Activated CD8-positive, alpha-beta memory T cell treated with anti-CD3 and anti-CD28 coated beads, Interleukin-2, amount 50 U/mL, for 48 hours (primary cell): ENCODE data around the gene KRT13.

ENCODE experiments used
- DNase-seq: peaks from one replicate; pipeline ENCODE4 v3.0.0-alpha.2; 2020

KRT13 gene

DNA sequence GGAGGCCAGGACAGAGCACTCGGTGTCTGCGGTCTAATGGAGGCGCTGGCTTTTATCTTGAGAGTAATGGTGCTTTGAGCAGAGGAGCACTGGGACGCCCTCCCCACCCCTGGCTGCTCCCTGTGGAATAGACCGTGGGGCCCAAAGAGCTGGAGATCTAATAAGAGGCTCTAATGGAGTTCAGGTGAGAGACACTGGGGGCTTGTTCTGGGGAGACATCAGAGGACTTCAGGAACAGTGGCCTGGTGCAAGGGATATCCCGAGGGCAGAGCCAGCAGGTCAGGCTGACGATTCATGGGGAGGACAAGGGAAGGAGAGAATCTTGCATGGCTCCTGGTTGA is 32.2 kb upstream of the KRT13 start:
- DNase-seq = no peak

DNA sequence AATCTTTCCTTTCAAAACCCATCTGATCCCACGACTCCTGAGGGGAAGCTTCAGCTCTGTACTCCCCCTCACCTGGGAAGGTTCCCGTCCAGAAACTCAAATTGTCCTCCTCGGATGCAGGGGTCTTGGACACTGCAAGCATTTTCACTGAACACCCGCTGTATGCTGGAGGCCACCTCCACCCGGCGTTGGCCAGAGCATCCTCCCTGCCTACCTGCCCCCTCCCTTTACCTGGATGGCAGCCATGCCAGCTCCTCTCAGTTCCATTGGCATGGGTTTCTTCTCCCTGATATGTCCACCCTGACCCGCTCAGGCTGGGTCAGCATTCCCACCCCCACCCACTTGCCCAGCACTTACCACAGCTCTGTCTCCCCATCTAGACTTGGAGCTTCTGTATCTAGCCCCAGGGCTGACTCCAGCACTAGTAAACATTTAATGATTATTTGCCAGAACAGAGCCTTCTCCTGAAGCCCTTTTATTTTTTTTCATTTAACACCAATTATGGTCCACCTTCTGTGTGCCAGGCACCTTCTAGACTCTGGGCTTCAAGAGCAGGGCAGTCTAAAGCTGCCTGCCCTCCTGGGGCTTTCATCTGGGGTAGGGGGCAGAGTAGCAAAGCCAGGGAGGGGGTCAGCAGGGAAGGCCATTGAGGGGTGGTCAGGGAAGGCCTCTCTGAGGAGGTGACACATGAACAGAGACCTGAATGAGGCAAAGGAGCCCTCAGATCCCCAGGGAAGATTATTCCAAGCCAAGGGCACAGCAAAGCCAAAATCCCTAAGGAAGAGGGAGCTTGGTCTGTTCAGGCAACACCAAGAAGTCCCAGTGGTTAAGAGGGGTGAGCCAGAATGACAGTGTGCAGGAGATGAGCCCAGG is 31.6 kb upstream of the KRT13 start:
- no peak for DNase-seq

DNA sequence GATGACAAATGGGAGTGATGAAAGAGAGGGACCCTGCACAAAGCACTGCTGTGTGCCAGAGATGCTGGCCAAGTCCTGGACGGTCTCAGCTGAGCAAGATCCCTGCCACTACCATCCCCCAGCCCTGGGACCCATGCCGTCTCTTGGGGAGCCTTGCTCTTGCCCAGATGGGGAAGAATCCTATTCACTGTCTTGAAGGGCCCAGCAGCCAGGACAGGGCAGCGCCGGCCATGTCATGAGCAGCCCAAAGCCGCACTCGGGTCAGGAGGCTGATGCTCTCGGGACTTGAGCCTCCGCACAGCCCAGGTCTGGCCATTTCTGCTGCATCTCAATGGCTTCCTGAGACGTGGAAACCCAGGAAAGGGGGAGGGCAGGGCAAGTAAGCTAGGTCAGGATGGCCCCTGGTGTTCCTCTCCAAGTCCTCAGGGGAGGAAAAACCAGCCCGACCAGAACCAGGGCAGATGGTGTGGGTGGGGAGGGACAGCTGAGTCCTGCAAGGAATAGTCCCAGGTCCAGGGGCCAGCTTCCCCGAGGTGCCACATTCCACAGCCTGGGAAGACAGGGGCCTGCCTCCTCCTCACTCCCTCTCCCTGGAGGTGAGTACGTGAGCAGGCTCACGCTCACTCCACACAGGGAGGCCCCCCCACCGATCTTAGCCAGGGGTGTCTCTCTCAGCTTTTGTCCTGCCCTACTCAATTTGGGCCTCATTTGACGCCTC is 30.5 kb upstream of the KRT13 start:
- DNase-seq = no peak

DNA sequence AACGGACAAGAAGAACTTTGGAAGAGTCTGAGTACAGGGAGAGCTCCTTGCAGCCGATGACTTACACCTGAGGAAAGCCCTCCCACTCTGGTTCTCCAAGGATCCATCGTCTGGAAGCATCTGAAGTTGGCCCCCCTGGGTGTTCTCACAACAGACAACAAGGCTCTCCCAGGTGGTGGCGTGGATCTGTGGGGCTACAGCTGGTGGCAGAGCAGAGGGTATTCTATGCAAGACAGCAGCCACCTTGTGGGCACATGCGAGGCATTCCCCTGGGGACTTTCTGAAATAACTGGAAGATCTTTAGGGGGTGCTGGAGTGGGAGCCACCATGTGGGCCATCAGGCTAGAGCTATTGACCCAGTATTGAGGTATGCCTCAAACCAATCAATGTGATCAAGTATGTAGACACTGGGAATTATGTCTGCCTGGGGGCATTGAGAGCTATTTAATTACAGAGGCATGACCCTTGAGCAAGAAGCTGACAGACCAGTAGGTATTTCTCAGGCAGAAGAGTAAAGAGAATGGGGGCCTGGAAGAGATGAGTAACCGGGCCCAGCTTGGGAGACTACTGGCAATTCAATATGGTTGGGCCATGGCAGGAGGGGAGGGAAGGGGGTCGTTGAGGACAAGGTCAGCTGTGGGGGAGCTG is 29.6 kb upstream of the KRT13 start:
- no peak for DNase-seq

DNA sequence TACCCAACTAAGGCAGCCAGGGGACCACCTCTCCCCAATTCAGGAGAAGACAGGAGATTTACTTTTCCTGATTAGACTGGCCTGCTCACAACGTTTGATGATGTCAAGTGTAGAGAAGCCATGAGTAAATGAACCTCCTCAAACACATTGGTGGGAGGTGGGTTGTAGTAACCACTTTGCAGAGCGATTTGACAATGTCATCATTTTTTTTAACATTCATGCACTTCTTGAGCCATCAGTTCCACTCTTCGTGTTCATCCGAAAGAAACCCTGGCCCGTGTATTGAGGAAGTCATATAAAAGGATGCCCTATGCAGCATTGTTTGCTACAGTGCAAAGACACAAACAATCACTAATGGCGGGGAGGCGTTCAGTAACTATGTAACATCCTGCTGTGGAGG is 28.2 kb upstream of the KRT13 start:
- no peak for DNase-seq

DNA sequence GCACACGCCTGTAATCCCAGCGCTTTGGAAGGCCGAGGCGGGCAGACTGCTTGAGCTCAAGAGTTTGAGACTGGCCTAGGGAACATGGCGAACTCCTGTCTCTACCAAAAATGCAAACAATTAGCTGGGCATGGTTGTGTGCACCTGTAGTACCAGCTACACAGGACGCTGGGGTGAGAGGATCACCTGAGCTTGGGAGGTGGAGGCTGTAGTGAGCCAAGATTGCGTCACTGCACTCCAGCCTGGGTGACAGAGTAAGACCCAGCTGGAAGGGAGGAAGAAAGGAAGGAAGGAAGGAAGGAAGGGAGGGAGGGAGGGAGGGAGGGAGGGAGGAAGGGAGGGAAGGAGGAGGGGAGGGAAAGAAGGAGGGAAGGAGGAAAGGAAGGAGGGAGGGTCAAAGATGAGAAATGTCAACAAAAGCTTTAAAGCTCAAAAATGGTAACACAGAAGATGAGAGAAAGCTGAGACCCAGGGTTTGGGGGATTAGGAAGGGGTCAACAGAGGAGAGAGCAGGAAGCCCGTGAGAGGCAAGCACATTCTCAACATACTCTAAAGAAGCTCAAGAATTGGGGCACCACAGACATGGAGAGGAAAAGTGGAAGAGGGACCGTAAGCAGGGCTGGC is 27.6 kb upstream of the KRT13 start:
- no peak for DNase-seq

DNA sequence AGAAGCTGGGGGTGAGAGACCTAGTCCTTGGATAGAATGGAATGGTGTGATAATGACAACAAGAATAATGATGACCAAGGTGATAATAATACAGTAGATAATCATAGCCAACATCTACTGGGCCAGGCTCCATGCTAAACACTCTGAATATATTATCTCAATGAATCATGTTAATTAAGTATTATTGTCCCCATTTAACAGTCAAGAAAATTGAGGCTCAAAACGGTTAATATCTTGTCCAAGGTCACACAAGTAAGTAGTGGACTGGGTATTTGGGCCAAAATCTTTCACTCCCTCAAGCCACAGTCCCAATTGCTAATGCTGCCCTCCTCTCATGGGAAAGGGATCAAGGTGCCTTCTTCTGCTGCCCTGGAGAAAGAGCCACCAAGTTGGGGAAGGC is 26.6 kb upstream of the KRT13 start:
- DNase-seq = no peak

DNA sequence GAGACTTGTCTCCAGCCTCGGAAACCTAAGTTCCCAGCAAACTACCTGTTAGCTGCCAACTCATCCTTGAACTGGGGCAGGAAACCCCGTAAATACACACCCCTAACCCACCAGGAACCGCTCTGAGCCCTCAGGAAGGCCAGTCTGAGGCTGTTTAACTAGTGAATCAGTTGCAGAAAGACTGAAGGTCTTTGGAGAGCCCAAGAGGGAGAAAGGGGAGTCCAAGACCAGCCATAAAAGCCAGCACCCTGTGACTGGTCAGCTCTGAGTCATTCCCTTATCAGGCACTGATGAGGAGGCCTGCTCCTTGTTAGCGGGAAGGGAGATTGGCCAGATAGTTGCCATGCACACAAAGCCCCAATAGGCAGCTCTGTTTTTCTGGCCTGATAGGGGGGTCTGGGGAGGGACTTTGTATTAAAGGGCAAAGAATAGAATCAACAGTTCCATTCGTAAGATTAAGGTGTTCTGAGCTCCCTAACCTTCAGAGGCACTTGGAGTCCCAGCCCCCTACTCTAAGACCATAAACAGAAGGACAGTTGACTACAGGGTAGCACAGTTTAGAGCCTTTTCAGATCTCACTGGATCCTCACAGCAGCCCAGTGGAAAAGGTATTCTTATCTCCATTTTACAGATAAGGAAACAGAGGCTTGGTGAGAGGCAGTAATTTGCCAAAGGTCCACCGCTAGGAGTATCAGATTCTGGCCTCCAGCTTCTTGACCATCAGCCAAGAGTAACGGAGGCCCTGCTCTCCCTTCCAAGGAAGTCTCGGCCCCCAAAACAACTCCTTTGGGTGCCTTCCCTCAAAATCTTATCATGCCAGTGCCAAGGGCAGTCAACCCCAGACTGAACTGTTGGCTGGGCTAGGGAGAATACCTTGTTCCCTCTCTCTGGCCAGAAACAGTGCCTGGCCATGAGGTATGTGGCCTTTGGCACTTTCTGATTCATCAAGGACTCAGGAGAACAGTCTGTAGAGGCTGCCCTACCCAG is 24.9 kb upstream of the KRT13 start:
- DNase-seq = no peak

DNA sequence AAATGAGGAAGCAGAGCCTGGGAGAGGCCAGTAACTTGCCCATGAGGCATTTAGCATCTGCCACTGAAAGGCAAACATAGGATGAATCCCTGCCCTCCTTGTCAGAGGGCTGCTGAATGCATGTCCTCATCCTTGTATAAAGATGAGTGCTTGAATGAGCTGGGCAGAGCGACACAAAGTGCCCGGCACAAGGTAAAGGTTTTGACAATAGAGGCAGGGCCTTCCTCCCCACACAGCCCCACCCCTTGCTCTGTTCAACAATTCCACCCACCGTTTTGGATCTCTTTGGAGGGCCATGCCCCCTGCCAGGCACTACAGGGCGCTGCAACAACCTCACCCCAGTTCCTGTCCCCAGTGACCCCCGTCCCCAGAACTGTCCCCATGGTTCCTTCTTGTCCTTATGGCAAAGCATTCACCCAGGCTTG is 24.1 kb upstream of the KRT13 start:
- DNase-seq = no peak

DNA sequence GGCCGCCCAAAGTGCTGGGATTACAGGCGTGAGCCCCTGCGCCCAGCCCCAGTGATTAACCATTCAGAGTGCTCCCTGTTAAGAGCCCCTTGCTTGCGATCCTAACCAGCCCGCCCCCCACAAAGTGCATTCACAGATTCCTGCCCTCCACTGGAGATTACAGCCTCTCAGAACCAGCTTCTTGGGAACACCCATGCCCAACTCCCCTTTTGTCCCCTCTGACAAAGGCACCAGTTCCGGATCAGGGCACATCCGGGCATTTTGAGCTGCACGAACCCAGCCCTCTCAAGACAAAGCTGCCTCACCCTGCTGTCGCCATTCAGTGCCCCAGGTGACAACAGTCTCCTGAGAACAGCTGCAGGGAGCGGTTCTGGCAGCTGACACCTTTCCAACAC is 23.5 kb upstream of the KRT13 start:
- DNase-seq = no peak

DNA sequence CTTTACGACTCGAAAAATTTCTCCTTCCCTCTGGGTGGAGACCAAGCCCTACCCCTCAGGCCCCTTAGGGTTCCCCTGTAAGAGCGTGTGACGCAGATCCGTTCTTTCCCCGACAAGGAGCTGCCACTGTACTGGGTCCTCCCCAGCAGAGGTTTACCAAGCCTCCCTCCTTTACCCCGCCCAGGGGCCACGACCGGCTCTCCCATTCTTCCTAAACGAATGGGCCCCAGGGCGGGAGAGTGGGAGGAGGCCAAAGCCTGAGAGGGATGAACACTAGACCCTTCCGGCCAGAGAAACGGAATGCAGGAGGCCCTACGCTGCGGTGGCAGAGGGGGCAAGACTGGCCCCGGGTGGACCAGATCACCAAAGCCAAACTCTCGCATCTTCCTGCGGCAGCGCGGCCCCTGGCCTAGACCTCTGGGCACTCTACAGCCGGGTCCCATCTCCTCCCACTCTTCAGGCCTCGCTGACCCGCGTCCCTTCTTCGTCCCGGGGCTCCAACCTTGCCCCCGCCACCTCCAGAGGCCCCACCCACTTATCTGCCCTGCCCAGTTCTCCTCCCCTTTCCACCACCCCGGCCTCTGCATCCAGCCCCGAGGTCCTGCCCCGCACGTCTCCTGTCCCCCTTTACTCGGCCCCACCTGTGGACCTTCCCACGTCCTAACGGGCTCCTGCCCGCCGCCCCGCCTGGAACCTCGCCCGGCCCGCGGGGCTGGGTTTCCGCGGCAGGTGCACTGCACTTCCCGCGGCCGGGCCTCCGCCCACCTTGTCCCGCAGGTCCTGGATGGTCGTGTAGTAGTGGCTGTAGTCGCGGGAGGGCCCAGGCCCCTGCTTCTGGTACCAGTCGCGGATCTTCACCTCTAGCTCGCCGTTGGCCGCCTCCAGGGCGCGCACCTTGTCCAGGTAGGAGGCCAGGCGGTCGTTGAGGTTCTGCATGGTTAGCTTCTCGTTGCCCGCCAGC is 21.9 kb upstream of the KRT13 start:
- DNase-seq = no peak

DNA sequence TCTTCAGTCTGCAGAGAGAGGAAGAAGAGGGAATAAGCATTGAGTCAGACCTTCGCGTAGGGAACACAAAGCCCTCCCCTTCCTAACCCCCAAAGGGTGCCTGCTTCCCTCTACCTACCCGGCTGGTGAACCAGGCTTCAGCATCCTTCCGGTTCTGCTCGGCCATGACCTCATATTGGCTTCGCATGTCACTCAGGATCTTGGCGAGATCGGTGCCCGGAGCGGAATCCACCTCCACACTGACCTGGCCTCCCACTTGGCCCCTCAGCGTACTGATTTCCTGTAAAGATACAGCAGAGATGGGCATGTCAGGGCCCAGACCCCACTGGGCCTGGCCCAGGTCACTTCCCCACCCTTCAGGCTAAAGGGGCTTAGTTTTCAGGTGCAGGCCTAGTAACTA is 18.8 kb upstream of the KRT13 start:
- no peak for DNase-seq

DNA sequence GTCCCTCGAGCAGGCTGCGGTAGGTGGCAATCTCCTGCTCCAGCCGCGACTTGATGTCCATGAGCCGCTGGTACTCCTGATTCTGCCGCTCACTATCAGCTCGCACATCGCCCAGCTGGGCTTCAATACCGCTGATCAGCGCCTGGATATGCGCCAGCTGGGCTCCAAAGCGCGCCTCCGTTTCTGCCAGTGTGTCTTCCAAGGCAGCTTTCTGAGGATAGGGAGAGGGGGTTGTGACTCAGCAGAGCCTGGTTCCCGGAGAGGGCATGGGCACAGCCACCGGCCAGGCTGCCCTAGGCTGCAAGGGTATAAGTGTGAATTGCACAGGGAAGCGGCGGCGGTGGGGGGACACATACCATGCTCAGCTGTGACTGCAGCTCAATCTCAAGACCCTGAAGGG is 18.4 kb upstream of the KRT13 start:
- DNase-seq = no peak

DNA sequence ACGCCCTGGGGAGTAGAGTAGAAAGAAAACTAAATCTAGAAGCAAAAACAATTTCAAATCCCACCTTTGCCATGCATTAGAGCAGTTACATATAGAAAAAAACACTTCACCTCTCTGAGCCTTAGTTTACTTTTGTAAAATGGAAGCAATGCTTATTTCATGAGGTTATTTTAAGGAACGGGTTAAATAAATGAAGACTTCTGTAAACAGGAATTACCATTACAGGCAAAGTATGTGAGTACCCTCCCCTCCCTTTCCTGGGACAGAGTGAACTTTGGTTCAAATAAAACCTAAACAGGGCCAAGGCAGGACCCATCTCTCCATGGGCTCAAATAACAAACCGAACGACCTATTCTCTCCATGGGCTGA is 17.8 kb upstream of the KRT13 start:
- no peak for DNase-seq

DNA sequence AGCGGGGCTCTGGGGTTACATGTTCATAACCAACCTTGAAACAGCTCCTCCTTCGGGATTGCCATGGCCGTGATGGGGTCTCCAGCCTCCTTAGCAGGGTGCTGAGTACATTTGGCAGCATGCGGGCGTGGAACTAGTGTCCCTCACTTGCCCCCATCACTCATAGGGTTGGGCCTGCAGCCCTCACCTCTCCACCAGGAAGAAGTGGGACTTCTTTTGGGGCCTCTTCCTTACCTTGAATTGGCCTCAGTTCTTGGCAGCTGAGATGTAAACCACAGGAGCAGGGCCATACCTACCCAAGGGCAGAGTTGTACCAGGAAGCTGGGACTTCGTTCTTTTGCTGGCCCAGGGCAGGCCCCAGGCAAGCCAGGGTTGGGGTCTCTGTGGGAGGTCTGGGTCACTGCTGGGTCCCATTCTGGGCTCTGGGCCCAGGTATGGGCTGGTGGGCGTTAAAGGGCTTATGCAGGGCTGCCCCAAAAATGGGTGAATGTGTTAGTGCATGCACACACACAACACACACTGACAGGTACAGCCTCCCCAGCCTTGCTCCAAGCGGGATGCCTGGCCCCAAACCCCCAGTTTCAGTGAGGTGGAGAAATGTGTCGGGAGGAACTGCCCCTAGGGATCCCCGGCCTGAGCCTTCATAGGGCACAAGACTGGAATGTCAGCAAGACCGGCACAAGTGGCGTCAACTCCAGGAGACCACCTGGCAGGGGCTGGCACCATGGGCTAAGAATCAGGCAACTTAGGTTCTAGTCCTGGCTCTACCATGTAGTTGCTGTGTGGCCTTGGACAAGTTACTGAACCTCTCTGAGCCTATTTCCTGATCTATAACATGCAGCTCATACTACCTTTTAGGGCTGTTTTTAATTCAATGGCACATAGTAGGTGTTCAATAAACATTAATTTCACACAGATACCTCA is 17.2 kb upstream of the KRT13 start:
- no peak for DNase-seq

DNA sequence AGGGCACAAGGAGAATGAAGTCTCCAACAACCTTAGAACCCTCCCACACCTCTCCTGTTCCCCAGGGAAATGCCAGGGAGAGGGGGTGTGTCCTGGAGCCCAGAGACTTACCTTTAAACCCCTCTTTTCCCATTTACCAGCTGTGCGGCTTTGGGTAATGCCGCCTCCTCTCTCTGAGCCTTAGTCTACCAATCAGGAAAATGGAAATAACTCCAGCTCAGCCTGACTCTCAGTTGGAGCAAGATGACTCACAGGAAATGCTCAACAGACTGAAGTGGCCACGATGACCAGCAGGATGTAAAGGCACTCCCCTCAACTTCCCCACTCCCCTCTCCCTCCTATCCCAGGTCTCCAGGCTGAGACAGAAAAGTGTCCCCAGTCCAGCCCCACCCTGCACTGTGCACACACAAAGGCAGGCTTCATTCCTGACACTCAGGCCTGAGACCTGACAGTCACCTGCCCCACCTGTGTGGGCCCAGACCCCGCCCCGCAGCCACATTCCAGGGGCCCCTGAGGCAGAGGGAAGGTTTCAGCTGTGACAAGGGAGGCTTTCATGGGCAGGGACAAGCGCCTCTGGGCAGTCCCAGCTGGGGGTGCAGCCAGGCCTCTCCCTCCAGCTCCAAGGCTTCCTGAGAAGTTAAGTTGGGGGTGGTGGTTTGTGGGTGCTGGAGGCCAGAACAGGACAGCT is 16.3 kb upstream of the KRT13 start:
- DNase-seq = no peak

DNA sequence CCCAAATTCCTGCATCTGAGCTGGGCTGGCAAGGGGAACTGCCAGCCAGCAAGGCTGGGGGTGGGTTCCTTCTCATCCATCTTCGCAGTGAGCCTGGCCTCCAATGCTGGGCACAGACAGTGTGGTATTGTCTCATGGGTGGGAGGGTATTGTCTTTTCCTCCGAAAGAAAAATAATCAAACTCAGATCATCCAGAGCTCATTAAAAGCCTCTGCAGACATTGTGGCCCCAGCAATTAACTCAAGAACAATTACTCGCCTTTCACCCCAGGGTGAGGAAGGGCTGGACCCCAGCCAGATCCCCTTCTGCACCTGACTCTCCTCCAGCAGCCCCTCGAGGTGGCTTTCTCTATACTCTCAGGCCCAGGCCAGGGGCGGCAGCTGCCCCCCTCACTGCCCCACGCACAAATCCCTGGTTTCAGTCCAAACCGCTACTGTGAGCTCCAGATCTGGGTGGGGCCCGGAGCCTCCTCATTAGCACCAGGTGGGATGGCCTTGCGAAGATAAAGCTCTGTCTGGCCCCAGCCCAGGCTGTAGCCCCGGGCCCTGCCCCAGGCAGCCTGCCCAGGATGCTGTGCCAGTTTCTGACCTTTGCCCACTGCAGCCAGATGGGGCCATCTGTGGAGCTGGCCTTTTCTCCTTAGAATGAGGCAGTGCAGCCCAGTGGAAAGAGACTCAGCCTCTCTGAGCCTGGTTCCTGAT is 15.6 kb upstream of the KRT13 start:
- no peak for DNase-seq

DNA sequence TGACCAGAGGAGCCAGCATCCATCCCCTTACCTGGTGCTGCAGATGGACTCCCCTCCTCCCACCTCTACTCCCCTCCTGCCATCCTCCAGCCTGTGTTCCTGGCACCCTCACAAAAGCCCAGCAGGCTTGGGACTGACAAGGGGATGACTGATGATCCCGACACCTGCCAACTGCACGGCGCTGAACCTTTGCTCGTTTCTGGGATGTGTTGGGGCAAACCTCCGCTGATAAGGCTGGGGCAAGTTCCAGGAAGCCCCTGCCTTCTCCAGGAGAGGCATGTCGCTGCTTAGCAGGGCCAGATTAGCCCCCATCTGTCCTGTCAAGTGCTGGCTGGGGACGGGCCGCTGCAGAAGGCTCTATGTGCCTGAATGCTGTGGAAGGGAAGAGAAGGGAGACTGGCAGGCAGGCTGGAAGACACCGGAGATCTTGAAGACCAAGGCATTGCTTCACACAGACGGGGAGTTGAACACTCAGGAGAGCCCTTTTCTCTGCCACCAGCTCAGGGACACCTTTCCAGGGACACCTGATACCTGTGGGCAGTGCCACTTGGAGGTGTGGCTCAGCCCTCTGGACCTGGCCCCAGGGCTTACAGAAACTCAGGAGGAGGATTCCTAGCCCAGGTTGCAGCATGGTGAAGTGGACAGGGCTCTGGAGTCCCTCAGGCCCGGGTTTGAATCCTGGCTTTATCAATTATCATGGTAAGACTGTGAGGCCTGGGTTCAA is 14.3 kb upstream of the KRT13 start:
- DNase-seq = no peak
